ENCODE data around the gene GALNTL6.

DNA sequence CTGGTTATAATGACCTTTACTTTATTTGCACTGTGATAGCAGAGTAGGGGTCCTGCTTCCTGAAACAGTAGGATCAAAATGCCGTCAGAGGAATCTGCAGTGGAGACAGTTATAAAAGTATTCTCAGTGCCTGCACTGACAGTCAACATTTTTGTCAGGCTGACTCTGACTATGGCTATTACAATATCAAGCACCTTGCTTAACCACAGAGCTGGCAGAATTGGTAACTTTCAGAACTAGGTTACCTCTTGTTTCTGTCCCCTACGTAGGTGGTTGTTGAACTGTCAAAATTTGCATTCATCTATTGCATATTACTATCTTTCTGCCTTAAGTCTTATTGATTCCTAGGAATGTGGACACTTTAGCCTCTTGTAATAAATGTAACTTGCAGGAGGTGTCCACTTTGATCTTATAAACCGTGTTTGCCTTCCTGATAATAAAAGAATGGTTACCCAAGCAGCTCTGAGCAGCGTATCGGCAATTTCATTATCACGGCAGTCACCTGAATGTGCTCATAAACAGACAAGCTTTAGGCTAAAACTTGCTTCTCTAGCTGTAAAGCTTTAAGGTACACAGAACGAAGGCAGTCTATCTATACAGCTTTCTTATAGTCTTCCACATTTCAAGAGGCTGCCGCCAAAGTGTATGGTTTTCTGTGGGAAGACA lies 1002.4 kb downstream of the GALNTL6 start:
- TF ChIP-seq, protein P1, sequence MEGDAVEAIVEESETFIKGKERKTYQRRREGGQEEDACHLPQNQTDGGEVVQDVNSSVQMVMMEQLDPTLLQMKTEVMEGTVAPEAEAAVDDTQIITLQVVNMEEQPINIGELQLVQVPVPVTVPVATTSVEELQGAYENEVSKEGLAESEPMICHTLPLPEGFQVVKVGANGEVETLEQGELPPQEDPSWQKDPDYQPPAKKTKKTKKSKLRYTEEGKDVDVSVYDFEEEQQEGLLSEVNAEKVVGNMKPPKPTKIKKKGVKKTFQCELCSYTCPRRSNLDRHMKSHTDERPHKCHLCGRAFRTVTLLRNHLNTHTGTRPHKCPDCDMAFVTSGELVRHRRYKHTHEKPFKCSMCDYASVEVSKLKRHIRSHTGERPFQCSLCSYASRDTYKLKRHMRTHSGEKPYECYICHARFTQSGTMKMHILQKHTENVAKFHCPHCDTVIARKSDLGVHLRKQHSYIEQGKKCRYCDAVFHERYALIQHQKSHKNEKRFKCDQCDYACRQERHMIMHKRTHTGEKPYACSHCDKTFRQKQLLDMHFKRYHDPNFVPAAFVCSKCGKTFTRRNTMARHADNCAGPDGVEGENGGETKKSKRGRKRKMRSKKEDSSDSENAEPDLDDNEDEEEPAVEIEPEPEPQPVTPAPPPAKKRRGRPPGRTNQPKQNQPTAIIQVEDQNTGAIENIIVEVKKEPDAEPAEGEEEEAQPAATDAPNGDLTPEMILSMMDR (optimal IDR thresholded peaks at IDR 0.05 in 1 of 3, IDR thresholded peaks at IDR 0.05 in 1 of 3, conservative IDR thresholded peaks at IDR 0.05 in 1 of 3; ENCODE audit: extremely low read depth in 1 of 3, insufficient read depth in 2 of 3, low read length in 3 of 3) = no peak
- no peak for TF ChIP-seq EZH2 (IDR thresholded peaks at IDR 0.05; ENCODE audit: low read length)

Measured in keratinocyte (primary cell).